Measurements from ENCODE around the gene KRTAP5-3.

Gene KRTAP5-3

DNA sequence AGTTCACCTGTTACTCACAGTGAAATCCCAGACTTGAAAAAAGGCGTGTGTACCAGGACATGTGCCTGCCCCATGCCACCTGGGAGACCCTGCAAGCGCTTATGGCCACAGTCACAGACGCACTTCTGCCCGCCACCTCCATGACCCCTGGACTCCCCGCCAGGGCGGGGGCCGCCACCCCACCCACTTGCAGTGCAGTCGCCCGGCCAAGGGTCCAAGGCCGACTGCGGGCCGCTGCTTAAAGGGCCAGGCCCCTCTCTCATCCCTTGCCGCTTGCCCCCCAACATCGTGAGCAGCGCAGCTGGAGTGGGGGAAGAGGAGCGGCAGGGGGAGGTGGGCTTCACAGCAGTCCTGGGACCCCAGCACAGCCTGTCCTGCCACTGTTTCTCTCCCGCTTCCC, 47.0 kb downstream of the KRTAP5-3 start:
- TF ChIP-seq, protein P1, sequence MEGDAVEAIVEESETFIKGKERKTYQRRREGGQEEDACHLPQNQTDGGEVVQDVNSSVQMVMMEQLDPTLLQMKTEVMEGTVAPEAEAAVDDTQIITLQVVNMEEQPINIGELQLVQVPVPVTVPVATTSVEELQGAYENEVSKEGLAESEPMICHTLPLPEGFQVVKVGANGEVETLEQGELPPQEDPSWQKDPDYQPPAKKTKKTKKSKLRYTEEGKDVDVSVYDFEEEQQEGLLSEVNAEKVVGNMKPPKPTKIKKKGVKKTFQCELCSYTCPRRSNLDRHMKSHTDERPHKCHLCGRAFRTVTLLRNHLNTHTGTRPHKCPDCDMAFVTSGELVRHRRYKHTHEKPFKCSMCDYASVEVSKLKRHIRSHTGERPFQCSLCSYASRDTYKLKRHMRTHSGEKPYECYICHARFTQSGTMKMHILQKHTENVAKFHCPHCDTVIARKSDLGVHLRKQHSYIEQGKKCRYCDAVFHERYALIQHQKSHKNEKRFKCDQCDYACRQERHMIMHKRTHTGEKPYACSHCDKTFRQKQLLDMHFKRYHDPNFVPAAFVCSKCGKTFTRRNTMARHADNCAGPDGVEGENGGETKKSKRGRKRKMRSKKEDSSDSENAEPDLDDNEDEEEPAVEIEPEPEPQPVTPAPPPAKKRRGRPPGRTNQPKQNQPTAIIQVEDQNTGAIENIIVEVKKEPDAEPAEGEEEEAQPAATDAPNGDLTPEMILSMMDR (IDR thresholded peaks at IDR 0.05), result no peak
- Mint-ChIP-seq H3K4me3 (no peak overlapping the region), H3K27ac (no peak overlapping the region), H3K4me1 (no peaks in the 10 kb centered on the region), H3K27me3 (ENCODE audit: low read depth, poor library complexity) (peaks cover 46% of the 10 kb centered on the region), H3K36me3 (ENCODE audit: low read depth) (no peaks in the 10 kb centered on the region), H3K9me3 (no peaks in the 10 kb centered on the region)
- DNase-seq, result no peak

DNA sequence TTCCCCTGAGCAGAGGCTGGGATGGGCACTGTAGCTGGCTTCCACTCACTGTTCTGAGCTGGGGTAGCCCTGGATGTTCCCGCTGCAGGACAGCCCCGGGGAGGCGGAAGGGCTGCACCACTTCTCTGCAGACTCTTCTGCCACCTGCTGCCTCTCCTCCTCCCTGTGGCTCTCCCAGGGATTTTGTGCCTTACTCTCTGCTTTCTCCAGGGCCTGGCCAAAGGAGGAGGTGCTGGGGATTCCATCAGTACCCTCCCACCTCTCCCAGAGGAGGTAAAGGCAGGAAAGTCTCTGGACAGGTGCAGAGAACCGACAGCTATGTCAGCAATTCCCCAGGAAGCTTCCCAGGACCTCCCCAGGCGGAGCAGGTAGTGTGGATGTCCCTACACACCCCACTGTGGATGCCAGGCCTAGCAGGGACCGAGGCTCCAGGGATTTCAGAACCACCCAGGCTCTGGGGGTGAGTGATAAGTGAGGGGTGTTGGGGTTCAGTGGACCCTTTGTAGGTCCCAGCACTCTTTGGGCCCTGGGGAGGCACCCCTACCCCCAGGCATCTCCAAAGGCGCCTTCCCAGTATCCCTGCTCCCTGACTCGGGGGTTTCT, 47.5 kb downstream of the KRTAP5-3 start:
- Mint-ChIP-seq H3K4me3 (no peak overlapping the region), H3K9me3 (no peaks in the 10 kb centered on the region), H3K27me3 (ENCODE audit: low read depth, poor library complexity) (peaks cover 48% of the 10 kb centered on the region), H3K36me3 (ENCODE audit: low read depth) (no peaks in the 10 kb centered on the region), H3K4me1 (no peaks in the 10 kb centered on the region), H3K27ac (no peak overlapping the region)
- DNase-seq, result no peak
- TF ChIP-seq, protein P1 (IDR thresholded peaks at IDR 0.05), result no peak

DNA sequence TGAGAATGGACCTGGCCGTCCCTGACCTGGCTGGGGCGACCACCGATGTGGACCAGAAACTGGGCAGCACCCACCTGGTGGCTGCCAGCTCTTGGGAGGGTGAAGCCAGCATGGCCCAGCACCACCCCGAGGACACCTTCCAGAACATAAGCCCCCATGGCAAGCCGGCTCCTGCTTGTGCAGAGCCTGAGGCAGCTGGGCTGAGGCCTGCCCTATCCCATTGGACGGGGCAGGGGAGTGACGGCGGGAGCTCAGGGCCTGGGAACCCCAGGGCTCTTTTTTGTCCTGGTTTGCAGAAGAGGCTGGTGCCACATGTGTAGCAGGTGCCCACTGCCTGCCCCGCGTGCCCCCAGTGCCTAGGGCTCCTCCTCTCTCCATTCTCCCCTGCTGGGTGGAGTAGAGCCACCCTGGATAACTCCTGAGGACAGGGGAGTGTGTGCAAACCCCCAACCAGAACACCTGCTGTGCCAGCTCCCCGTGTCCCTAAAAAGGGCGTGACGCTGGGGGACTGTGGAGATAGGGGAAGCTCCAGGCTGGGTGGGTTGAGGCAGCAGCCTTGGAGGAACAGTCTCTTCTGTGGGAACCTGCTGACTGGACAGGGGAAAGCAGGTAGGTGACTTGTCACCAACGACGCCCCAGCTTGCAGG, 48.1 kb downstream of the KRTAP5-3 start:
- Mint-ChIP-seq H3K4me1 (no peaks in the 10 kb centered on the region), H3K9me3 (no peaks in the 10 kb centered on the region), H3K4me3 (no peak overlapping the region), H3K27me3 (ENCODE audit: low read depth, poor library complexity) (peaks cover 54% of the 10 kb centered on the region), H3K36me3 (ENCODE audit: low read depth) (no peaks in the 10 kb centered on the region), H3K27ac (no peak overlapping the region)
- TF ChIP-seq, protein P1 (IDR thresholded peaks at IDR 0.05), result no peak
- DNase-seq, result no peak

DNA sequence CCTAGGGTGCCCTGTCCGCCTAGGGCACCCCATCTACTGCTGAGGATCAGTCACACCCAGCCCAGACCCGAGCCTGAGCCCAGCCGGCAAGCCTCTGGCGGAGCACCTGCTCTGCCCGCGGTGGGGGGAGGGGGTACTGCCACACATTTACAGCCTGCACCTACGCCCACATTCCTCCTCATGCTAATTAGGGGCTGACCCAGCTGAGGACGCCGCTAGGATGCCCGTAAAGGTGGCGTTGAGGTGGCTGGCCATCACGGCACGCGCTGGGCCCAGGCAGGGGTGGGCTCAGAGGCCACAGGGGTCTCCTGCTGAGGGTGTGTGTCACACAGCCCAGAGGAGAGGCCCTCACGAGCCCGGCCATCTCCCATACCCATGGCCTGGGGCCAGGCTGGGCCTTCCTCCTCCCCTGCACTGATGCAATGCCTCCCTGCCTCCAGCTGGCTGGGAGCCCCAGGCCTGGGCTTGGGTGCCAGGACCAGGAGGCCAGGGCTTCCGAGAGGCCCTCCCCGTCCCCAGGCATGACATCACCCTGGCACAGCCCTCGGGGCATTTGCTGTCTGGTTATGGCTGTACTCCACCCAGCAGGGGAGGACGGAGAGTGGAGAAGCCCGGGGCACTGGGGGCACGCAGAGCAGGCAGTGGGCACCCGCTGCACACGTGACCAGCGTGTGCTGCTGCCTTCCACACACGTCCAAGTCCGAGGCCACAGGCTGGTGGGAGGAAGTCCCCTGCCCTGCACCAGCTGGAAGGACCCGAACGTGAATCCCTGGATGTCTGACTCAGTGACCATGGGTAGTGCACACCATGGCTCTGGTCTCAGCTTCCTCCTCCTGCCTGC, 48.9 kb downstream of the KRTAP5-3 start:
- H3K4me1 Mint-ChIP-seq, result no peaks in the 10 kb centered on the region
- peaks cover 62% of the 10 kb centered on the region for H3K27me3 Mint-ChIP-seq (ENCODE audit: low read depth, poor library complexity)
- H3K36me3 Mint-ChIP-seq (ENCODE audit: low read depth), result no peaks in the 10 kb centered on the region
- H3K4me3 Mint-ChIP-seq, result no peak overlapping the region
- TF ChIP-seq, protein P1 (IDR thresholded peaks at IDR 0.05), result no peak
- DNase-seq, result no peak
- H3K27ac Mint-ChIP-seq, result no peak overlapping the region
- no peaks in the 10 kb centered on the region for H3K9me3 Mint-ChIP-seq

DNA sequence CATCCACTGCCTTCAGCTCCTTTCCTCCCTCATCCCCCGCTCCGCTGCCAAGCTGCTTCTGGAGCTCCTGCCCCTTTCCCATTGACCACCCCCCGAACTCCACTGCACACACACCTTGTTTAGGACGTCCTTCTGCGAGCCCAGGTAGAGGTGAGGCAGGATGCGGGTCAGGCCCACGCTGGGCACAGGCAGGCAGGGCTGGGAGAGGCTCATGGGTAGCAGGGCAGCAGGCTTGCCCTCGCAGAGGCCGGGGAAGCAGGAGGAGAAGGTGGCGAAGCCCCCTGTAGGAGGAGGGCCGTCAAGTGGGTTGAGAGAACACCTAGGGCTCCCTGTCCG, 49.5 kb downstream of the KRTAP5-3 start:
- H3K27ac Mint-ChIP-seq, result no peak overlapping the region
- TF ChIP-seq, protein P1 (IDR thresholded peaks at IDR 0.05), result no peak
- H3K4me1 Mint-ChIP-seq, result no peaks in the 10 kb centered on the region
- H3K9me3 Mint-ChIP-seq, result no peaks in the 10 kb centered on the region
- H3K4me3 Mint-ChIP-seq, result no peak overlapping the region
- no peaks in the 10 kb centered on the region for H3K36me3 Mint-ChIP-seq (ENCODE audit: low read depth)
- peaks cover 68% of the 10 kb centered on the region for H3K27me3 Mint-ChIP-seq (ENCODE audit: low read depth, poor library complexity)
- DNase-seq, result no peak

Measured in nephron progenitor cell (in vitro differentiated cells).